Lower leg skin (tissue), 3 donors: Measurements from ENCODE around the gene FYTTD1.
"Not testable (repeated sequence)": the region's sequence is repeated elsewhere in the genome, so short reads cannot be mapped to it uniquely, and the experiment has no call there.

Experiments used
- CTCF ChIP-seq, 3 donors: fragments of 450-650 bp; IDR thresholded peaks; one replicate each; pipeline ENCODE4 v1.5.1; 2016; ENCODE audit warnings: antibody characterized with exemption in 3 of 3, mild to moderate bottlenecking in 3 of 3, moderate library complexity in 2 of 3
- POLR2A ChIP-seq, 2 donors: fragments of 450-650 bp; IDR thresholded peaks; one replicate each; pipeline ENCODE4 v1.6.1; 2016 to 2017; ENCODE audit warnings: antibody characterized with exemption in 2 of 2, mild to moderate bottlenecking in 1 of 2, moderate library complexity in 1 of 2

- TF ChIP-seq CTCF, POLR2A (IDR thresholded peaks at IDR 0.05): not testable (repeated sequence)
Observed at GRCh38 chr3:197731483-197731882, 18.2 kb upstream of the FYTTD1 start.
